Suppressor macrophage treated with lipopolysaccharide for 4 hours (primary cell): Measurements from ENCODE around the gene INTS4.
"Not testable (repeated sequence)": the region's sequence is repeated elsewhere in the genome, so short reads cannot be mapped to it uniquely, and the experiment has no call there.

Source experiments
- DNase-seq: peaks from one replicate; pipeline ENCODE4 v3.0.0-alpha.2; 2020

INTS4 gene

GRCh38 chr11:78022397-78023396 lies 28.2 kb upstream of the INTS4 start, which contains the start of gene KCTD14:
Gene KCTD14 (minus strand): TSS chr11:78023276. CDS start chr11:78023249, 27 bp downstream.
- DNase-seq = no peak

- DNase-seq = no peak
Measured at GRCh38 chr11:78021611-78022010, 27.1 kb upstream of the INTS4 start.

DNA sequence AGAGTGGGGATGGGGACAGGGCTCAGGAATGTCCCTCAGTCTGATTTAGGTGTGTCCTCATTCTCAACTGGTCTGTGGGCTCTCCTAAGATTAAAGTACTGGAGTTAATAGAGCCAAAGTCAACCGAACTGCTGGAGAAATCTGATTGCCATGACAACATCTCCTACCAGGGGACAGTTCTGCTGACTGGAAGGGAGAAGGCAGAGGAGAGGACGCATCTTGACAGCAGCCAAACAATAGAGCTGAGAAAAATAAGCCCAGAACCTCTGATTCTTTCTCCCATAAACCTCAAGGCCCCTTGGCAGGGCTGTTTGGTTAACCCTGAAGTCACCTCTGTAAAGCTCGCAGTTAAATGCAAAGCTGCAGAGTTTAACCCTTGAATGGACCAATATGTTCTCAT lies 25.8 kb upstream of the INTS4 start:
- no peak for DNase-seq

- no peak for DNase-seq
Measured at GRCh38 chr11:78019808-78020207, 25.3 kb upstream of the INTS4 start.

- no peak for DNase-seq
Measured at GRCh38 chr11:78015878-78016277, 21.4 kb upstream of the INTS4 start.

DNA sequence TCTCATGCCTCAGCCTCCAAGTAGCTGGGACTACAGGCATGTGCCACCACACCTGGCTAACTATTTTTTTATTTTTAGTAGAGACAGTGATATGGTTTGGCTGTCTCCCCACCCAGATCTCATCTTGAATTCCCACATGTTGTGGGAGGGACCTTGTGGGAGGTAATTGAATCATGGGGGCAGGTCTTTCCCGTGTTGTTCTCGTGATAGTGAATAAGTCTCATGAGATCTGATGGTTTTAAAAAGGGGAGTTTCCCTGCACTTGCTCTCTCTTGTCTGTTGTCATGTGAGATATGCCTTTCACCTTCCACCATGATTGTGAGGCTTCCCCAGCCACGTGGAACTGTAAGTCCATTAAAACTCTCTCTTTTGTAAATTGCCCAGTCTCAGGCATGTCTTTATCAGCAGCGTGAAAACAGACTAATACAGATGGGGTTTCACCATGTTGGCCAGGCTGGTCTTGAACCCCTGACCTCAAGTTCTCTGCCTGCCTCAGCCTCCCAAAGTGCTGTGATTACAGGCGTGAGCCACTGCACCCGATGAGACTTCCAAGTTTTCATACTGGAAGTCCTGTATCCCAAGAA lies 20.6 kb upstream of the INTS4 start:
- peak; percentile 16 for DNase-seq

- DNase-seq = no peak
Measured at GRCh38 chr11:78011301-78011700, 16.8 kb upstream of the INTS4 start.

DNA sequence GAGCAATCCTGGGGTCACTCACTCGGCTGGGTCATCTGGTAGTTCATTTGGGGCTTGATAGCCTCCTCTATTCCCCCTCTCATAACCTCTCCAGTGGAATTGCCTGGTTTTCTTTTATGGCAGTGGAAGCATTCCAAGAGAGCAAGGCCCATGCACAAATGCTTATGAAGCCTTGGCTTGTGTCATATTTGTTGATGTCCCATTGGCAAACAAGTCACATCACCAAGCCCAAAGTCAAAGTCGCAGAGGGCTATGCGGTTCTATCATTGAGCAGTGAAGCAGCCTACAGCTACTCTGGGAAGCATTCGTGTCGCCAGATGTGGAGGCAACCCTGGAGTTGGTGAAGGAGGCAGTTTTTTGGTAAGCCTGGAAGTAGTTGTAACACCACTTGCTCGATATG lies 16.3 kb upstream of the INTS4 start:
- DNase-seq = no peak

DNA sequence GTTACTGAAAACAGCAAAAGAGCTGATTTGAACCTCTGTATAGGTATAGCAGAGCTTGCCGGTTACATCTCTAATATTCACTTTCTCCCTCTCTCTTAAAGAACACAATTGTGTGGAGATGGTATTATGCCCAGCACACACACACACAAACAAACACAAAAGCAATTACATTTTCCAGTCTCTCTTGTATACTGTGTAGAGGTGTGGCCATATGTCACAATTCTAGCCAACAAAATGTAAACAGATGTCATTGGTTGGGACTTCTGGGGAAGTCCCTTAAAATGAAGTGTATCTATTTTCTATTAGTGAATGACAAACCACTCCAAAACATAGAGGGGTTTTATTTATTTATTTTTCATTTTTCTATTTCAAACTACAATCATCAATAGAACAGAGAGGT lies 15.8 kb upstream of the INTS4 start:
- no peak for DNase-seq

GRCh38 chr11:78009062-78009461 lies 14.6 kb upstream of the INTS4 start:
- DNase-seq = no peak

- peak; percentile 63 for DNase-seq
Measured at GRCh38 chr11:78000193-78000592, 5.7 kb upstream of the INTS4 start.

- no peak for DNase-seq
Measured at GRCh38 chr11:77999446-78000030, 5.1 kb upstream of the INTS4 start.

- no peak for DNase-seq
Measured at GRCh38 chr11:77993902-77994301, 566 bp downstream of the INTS4 start.

DNA sequence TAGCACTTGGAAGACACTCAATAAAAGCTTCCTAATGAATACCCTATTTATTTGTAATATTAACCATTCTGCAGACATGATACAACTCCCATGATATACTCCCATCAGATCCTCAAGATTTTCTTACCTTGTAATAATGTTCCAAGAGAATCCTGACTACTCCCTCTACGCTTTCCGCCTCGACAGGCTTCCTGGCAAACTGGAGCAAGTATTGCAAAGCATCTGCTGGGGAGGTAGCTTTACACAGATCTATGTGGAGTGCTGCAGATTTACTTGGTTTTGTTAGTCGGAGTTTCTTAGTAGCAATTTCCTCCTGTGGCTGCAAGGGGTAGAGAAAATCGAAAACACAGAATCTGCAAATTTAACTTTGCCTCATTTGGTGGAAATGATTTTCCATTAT lies 3.5 kb downstream of the INTS4 start:
- DNase-seq = no peak

GRCh38 chr11:77986456-77986855 lies 8.0 kb downstream of the INTS4 start:
- not testable (repeated sequence) for DNase-seq

DNA sequence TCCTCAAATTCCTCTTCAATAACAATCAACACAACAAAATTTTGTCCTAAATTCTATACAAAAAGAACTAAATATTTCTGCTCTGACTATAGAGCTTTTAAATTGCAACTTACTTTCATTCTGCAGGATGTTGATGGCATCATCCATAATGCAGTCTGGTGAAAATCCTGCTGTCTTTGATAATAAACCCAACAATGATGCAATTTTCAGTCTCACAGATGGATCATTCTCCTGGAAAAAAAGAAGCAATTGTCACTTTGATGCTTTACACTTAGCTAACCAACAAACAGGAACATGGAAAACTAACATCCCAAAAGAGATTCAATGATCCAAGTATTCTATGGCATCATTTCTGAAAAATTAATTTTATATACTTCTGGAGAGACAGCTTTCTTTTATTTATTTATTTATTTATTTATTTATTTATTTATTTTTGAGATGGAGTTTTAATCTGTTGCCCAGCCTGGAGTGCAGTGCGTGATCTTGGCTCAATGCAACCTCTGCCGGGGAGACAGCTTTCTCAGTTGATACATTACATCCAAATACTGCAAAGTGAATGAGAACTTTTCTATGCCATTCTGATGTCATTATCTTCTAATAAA lies 13.0 kb downstream of the INTS4 start:
- no peak for DNase-seq

DNA sequence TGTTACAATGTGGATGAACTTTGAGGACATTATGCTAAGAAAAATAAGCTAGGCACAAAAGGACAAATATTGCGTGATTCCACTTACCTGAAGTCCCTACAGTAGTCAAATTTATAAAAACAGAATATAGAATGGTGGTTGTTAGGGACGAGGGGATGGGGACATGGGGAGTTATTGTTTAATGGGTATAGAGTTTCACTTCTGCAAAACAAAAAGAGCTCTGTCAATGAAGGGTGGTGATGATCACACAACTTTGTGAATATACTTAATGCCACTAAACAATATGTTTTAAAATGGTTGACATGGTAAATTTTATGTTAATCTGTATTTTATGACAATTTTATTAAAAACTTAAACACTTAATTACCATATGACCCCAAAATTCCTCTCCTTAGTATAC lies 26.1 kb downstream of the INTS4 start:
- DNase-seq = peak; percentile 5

DNA sequence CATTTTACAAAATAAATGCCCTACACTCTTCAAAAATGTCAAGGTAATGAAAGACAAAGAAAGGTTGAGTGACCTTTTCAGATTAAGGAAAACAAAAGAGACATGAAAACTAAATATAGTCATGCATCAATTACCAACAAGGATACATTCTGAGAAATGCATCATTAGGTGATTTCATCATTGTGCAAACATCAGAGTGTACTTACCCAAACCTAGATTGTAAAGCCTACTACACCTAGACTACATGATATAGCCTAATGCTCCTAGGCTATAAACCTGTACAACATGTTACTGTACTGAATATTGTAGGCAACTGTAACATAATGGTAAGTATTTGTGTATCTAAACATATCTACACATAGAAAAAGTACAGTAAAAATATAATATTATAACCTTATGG lies 26.7 kb downstream of the INTS4 start:
- no peak for DNase-seq

- DNase-seq = no peak
Measured at GRCh38 chr11:77967121-77967520, 27.3 kb downstream of the INTS4 start.

GRCh38 chr11:77966338-77966737 lies 28.1 kb downstream of the INTS4 start:
- DNase-seq = no peak

GRCh38 chr11:77959434-77959833 lies 35.0 kb downstream of the INTS4 start:
- DNase-seq = peak; percentile 18

- DNase-seq = not testable (repeated sequence)
Measured at GRCh38 chr11:77958583-77959177, 35.8 kb downstream of the INTS4 start.

- DNase-seq = not testable (repeated sequence)
Measured at GRCh38 chr11:77943296-77943695, 51.2 kb downstream of the INTS4 start.
